Omental fat pad (tissue), 4 donors: ENCODE results near the gene EML1. TPM values are rescaled to one million over a fixed set of nuclear protein-coding genes. Genes with fewer than 3 reads are reported as not detected.

ENCODE experiments used
- ATAC-seq: fragments of 150-250 bp; one replicate; pipeline ENCODE4 v1.9.1; 2016; ENCODE audit warnings: mild to moderate bottlenecking, moderate library complexity; ENCODE audit not compliant: low FRiP score
- DNase-seq: peaks from one replicate; pipeline ENCODE4 v3.0.0-alpha.2; 2019; ENCODE audit warnings: low spot score
- CTCF ChIP-seq, 3 donors: fragments of 450-650 bp; IDR thresholded peaks; one replicate each; pipeline ENCODE4 v1.5.1; 2016 to 2017; ENCODE audit warnings: antibody characterized with exemption in 3 of 3, mild to moderate bottlenecking in 3 of 3, moderate library complexity in 2 of 3
- total RNA-seq, 4 donors: library from RNA; depleted of rRNA; stranded (reverse); fragments of >200 nt; gene quantifications; one replicate each; pipeline ENCODE4 v1.1.0, GENCODE V29; 2016

Gene EML1
- total RNA-seq, 4 donors from 2014 or later, result 33.2 to 88.0 (median 43.5) TPM

- DNase-seq (no peak), ATAC-seq (no peak)
- no peak for TF ChIP-seq CTCF (IDR thresholded peaks at IDR 0.05)
Measured at GRCh38 chr14:99924379-99924778, 131.2 kb downstream of the EML1 start.

DNA sequence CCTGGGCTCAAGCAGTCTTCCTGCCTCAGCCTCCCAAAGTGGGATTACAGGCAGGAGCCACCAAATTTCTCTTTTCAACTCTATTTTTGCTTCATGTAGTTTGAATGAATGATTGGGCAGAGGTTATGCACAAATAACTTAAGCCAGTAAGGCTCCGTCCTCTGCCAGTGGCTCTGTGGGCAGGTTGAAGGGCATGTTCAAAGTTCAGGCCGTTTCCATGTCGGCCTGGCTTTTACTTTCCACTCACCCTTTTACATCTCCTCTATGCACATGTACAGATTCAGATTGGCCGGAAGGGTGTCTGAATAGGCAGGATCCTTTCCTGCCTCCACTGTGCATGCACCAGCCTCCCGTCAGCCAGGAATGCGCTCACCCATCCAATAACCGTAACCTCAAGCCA is 132.3 kb downstream of the EML1 start:
- no peak for DNase-seq
- ATAC-seq, result no peak
- TF ChIP-seq CTCF (IDR thresholded peaks at IDR 0.05), result no peak

DNA sequence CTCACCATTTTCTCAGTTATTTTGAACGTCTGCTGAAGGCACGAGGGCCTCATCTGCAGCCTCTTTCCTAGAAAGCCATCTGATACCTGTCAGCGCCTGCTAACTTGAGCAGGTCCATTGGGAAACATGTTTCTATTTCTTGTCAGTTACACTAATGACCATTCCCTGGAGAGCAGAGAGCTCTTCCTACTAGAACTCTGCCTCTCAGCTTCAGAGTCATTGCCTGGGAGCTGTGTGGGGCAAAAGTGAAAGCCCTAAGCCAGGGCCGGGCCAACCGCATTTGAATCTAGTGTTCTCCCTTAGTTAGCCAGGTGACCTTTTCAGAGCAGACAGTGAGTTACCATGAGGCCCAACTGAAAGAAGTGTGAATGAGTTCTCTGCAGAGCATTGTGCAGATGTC is 135.8 kb downstream of the EML1 start:
- DNase-seq (no peak), ATAC-seq (no peak)

GRCh38 chr14:99929601-99930000 is 136.4 kb downstream of the EML1 start:
- ATAC-seq (no peak), DNase-seq (no peak)
- no peak for TF ChIP-seq CTCF (IDR thresholded peaks at IDR 0.05)

More for the DNA sequence above, 135.8 kb downstream of the EML1 start:
- no peak for TF ChIP-seq CTCF (IDR thresholded peaks at IDR 0.05)

DNA sequence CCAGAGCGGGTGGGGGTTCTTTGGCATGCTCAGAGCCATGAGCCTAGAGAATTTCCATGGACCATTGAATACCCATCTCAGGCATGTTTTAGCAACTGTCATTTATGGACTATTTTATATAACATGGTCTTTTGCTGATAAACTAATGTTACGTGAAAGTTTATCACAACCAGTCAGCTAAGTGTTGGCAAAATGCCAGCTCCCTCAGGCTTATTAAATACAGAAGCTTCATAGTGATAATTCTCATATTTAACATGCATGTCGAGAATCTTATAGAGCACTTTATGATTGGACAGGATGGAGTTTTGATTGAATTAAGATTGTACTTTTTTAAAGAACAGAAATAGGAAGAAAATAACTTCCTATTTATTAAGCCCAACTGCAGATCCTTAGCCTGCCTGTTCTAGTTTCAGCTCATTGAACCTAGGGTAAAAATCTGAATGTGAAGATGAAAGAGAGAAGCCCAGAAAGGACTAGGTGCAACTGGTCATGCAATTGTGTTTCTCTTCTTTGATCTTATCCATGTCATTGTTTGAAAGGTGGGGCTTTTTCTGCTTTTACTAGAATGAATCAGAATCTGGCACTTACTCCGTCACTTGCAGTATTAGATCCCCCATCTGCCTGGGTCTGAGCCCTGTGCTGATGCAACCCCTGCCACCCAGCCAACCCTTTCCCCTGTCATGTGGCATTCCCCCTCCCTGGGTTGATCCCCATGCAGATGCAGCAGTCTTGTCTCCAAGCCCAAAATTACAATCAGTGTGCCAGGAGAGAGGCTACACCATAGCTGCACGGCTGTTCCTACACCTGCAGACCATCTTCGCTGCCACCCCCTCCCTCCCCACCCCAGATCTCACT is 137.4 kb downstream of the EML1 start:
- no peak for ATAC-seq
- no peak for DNase-seq
- TF ChIP-seq CTCF (IDR thresholded peaks at IDR 0.05), result no peak

DNA sequence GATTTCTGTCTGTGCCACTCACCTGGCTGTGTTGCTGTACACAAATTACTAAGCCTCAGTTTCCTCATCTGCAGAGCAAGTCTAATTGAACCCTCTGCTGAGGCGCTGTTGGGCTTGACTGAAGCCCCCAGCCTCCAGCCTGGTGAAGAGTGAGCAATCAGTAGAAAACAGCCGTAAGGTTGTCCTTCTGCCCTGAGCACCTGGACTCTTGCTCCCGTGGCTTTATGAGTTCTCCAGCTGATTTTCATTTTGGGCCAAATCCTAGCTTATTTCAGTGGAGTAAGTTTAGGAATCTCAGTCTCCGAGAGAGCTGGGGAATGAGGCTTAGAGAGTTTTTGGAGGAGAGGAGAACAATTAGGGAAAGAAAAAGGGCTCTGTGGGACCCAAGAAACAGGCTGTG is 138.1 kb downstream of the EML1 start:
- ATAC-seq (no peak), DNase-seq (no peak)
- no peak for TF ChIP-seq CTCF (IDR thresholded peaks at IDR 0.05)

DNA sequence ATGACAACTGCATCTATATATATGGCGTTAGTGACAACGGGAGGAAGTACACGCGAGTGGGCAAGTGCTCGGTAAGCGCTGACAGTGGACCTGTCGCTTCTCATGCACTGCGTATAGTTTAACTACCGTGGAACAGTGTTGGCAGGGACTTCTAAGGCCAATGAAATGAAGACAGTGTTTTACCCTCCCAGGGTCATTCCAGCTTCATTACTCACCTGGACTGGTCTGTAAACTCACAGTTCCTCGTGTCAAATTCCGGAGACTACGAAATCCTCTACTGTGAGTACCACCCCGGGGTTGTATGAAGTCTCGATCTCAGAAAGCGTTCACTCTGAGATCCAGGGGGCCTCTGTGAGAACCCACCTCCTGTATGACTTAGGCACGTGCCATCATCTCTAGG is 142.8 kb downstream of the EML1 start:
- no peak for TF ChIP-seq CTCF (IDR thresholded peaks at IDR 0.05)
- ATAC-seq (no peak), DNase-seq (no peak)
